H1 (cell line): ENCODE results near the gene GPR42. TPM values are rescaled to one million over a fixed set of nuclear protein-coding genes. Genes with fewer than 3 reads are reported as not detected.

Experiments
- CHD7 ChIP-seq: fragments of 300-600 bp; sonication (generic); IDR thresholded peaks from 2 replicates; pipeline ENCODE4 v1.7.1; 2012; ENCODE audit warnings: low read length, moderate library complexity, mild to moderate bottlenecking, inconsistent platforms; ENCODE audit not compliant: insufficient replicate concordance
- polyA plus RNA-seq, 7 experiments: library from polyadenylated mRNA; depleted of rRNA in 3 of 7; stranded (reverse) in 5 of 7; unstranded in 2 of 7; fragments of >200 nt in 5 of 7; fragments of 200-250 nt in 2 of 7; gene quantifications; 1 replicate in 5 of 7; 2 replicates in 1 of 7; 4 replicates in 1 of 7; pipeline versions ENCODE4 v1.2.1 to v1.2.3, GENCODE V29; 2011 to 2013; ENCODE audit warnings: missing spikeins in 2 of 7, mixed read lengths in 2 of 7
- total RNA-seq: library from RNA; stranded (reverse); fragmentation: NEBNext Ultra II Directional; extraction: Animal tissue kit (Norgen Biotek cat#: 25700); gene quantifications from 2 replicates; pipeline ENCODE4 v1.2.1, GENCODE V29; 2021

GPR42 gene
- total and polyA plus RNA-seq, 2 of the 8 experiments (the other 6 are each of a cell fraction or from before 2014, with no cell fraction given) = not detected

- no peak for TF ChIP-seq CHD7
These were observed 9.7 kb downstream of the GPR42 start (continued) for GRCh38 chr19:35380450-35381124.
